ENCODE measurements around the gene KLHL10.

The KLHL10 gene

GRCh38 chr17:41895617-41896016 lies 58.0 kb downstream of the KLHL10 start:
- DNase-seq (ENCODE audit: low read depth in 2 of 2) = no peak

- no peak for DNase-seq (ENCODE audit: low read depth in 2 of 2)
Observed at GRCh38 chr17:41896726-41897125, 59.1 kb downstream of the KLHL10 start.

All from stimulated activated CD4-positive, alpha-beta T cell treated with anti-CD3 and anti-CD28 coated beads, Interleukin-12 subunit alpha, Interleukin-12 subunit beta, amount 100 ng/mL, for 24 hours (primary cell).